HepG2 (cell line): Measurements from ENCODE around the gene ZNF281. TPM values are rescaled to one million over a fixed set of nuclear protein-coding genes. Genes with fewer than 3 reads are reported as not detected.
A peak's percentile ranks its signal among the peaks of the same experiment; 100 is the strongest.

Experiments used
- ATAC-seq: fragments of 200-7000 bp; cut with Tn5 transposase; 3 replicates; pipeline ENCODE4 v1.9.1; 2020; ENCODE audit warnings: mild to moderate bottlenecking, moderate library complexity
- BruUV-seq: library from RNA; stranded (reverse); fragments of 400-500 nt; replicated peaks from 2 replicates; lab custom pipeline; 2021; lab: Mats Ljungman, UMichigan
- CTCF ChIA-PET: fragments of 300-600 bp; formaldehyde crosslinking; extraction: SDS; loops from one replicate; lab custom pipeline; 2021; ENCODE audit warnings: low total read pairs, inconsistent platforms, low intra/inter-chr PET ratio; lab: Yijun Ruan, JAX
- POLR2A ChIA-PET: fragments of 350-600 bp; sonication (Branson Sonifier 250); formaldehyde crosslinking; loops from one replicate; lab custom pipeline; 2020; ENCODE audit warnings: antibody characterized with exemption, inconsistent platforms; lab: Yijun Ruan, JAX
- DNase-seq: peaks from one replicate; pipeline ENCODE4 v3.0.0-alpha.2; 2015; ENCODE audit warnings: low spot score
- FAIRE-seq: peaks from 3 replicates; lab custom pipeline; 2011; peaks lifted over from hg19 to GRCh38; lab: Jason Lieb, UNC
- H2AFZ ChIP-seq: one replicate; pipeline ENCODE4 v1.6.1; 2011; ENCODE audit warnings: low read length, inconsistent platforms
- H3K27ac ChIP-seq: fragments of 300-600 bp; 3 replicates; pipeline ENCODE4 v1.8.0; 2011; ENCODE audit warnings: mixed run types, mild to moderate bottlenecking, mixed read lengths, low read length, inconsistent platforms; ENCODE audit not compliant: insufficient read depth; ENCODE audit errors: extremely low read length
- H3K27me3 ChIP-seq, 2 experiments: fragments of 200-600 bp in 1 of 2; 2 replicates in 1 of 2; 3 replicates in 1 of 2; pipeline versions ENCODE4 v1.6.0 to v1.8.0; 2011; ENCODE audit warnings: low read length in 2 of 2, mild to moderate bottlenecking in 2 of 2, moderate library complexity in 2 of 2, inconsistent platforms in 1 of 2; ENCODE audit not compliant: insufficient read depth in 2 of 2, control insufficient read depth in 1 of 2
- H3K36me3 ChIP-seq, 2 experiments: fragments of 200-600 bp in 1 of 2; replicated peaks in 1 of 2; 2 replicates in 1 of 2; 3 replicates in 1 of 2; pipeline versions ENCODE4 v1.5.1 to v1.8.0; 2011; ENCODE audit warnings: low read length in 2 of 2, inconsistent platforms in 1 of 2; ENCODE audit not compliant: insufficient read depth in 2 of 2, control insufficient read depth in 1 of 2
- H3K4me1 ChIP-seq: 2 replicates; pipeline ENCODE4 v1.5.1; 2012; ENCODE audit warnings: low read length, inconsistent platforms; ENCODE audit not compliant: insufficient read depth
- H3K4me2 ChIP-seq: 2 replicates; pipeline ENCODE4 v1.6.0; 2011; ENCODE audit warnings: low read depth, low read length, inconsistent platforms
- H3K4me3 ChIP-seq, 3 experiments: fragments of 200-600 bp in 1 of 3; sonication (generic), shearing (Covaris generic) in 1 of 3; replicated peaks in 1 of 3; 2 replicates each; pipeline ENCODE4 v1.5.1; 2011 to 2016; ENCODE audit warnings: low read length in 3 of 3, inconsistent platforms in 2 of 3, low read depth in 2 of 3, mild to moderate bottlenecking in 2 of 3, control low read depth in 1 of 3, mixed read lengths in 1 of 3; ENCODE audit not compliant: insufficient read depth in 1 of 3
- H3K79me2 ChIP-seq: one replicate; pipeline ENCODE4 v1.6.1; 2011; ENCODE audit warnings: low read length, inconsistent platforms; ENCODE audit not compliant: insufficient read depth
- H3K9ac ChIP-seq: 2 replicates; pipeline ENCODE4 v1.6.0; 2011; ENCODE audit warnings: mild to moderate bottlenecking, low read depth, low read length, inconsistent platforms; ENCODE audit not compliant: insufficient read depth
- H3K9me3 ChIP-seq: 2 replicates; pipeline ENCODE4 v1.5.1; 2012; ENCODE audit warnings: mild to moderate bottlenecking, low read length
- H4K20me1 ChIP-seq: 2 replicates; pipeline ENCODE4 v1.6.0; 2011; ENCODE audit warnings: inconsistent platforms, mild to moderate bottlenecking, low read length, moderate library complexity; ENCODE audit not compliant: insufficient read depth
- ATF6 ChIP-seq: sonication (generic); formaldehyde crosslinking; conservative IDR thresholded peaks from 2 replicates; pipeline ENCODE4 v1.4.0; 2020; ENCODE audit warnings: missing genetic modification reagents
- NR2C2 ChIP-seq: sonication (generic); formaldehyde crosslinking; IDR thresholded peaks from 2 replicates; pipeline ENCODE4 v1.4.0; 2020; ENCODE audit warnings: missing genetic modification reagents, mild to moderate bottlenecking, moderate library complexity, borderline replicate concordance
- TBP ChIP-seq: sonication (generic); formaldehyde crosslinking; IDR thresholded peaks from 2 replicates; pipeline ENCODE4 v1.5.0; 2020; ENCODE audit warnings: missing genetic modification reagents
- TFAP4 ChIP-seq: sonication (generic); IDR thresholded peaks from 2 replicates; pipeline ENCODE4 v1.6.1; 2016; ENCODE audit warnings: low read depth, borderline replicate concordance
- ZNF770 ChIP-seq: sonication (generic); formaldehyde crosslinking; IDR thresholded peaks from 2 replicates; pipeline ENCODE4 v1.5.0; 2020; ENCODE audit warnings: mild to moderate bottlenecking, missing genetic modification reagents
- WGBS: methylation state at CpG from one replicate; pipeline ENCODE4 v1.1.6; 2017; ENCODE audit warnings: low lambda C conversion rate; 5-methylcytosine and 5-hydroxymethylcytosine counted together
- in situ Hi-C: cut with HindIII; loops from 2 replicates; pipeline ENCODE4 v1.10.0; 2017; ENCODE audit warnings: low pct_unique_long_range_greater_than_20kb; ENCODE audit not compliant: extremely low pct_ligation_motif_present
- intact Hi-C: fragments of 100-400 bp; cut with micrococcal nuclease; formaldehyde crosslinking; loops from one replicate; pipeline ENCODE4 v1.10.0; 2022; ENCODE audit not compliant: unreplicated experiment
- polyA plus RNA-seq, 8 experiments: library from polyadenylated mRNA; depleted of rRNA in 3 of 8; stranded (reverse) in 7 of 8; unstranded in 1 of 8; fragments of >200 nt; fragmentation: Illumina TruSeq in 4 of 8; extraction: Trizol in 4 of 8; gene quantifications; 2 replicates each; pipeline versions ENCODE4 v1.2.1 to v1.2.3, GENCODE V29; 2011 to 2016; ENCODE audit warnings: low read depth in 4 of 8, missing spikeins in 1 of 8, mixed read lengths in 1 of 8; ENCODE audit not compliant: insufficient read depth in 1 of 8
- total RNA-seq, 5 experiments: library from RNA; depleted of rRNA; stranded (reverse); fragments of >200 nt; fragmentation: Illumina TruSeq; extraction: Trizol; gene quantifications; 2 replicates each; pipeline ENCODE4 v1.2.3, GENCODE V29; 2016; ENCODE audit warnings: low read depth in 1 of 5

Gene ZNF281
- total and polyA plus RNA-seq, 2 of the 13 experiments (the other 11 are each of a cell fraction or from before 2014, with no cell fraction given): 7.7 to 20.6 TPM

- Histone ChIP-seq H2AFZ (no peak overlapping the region), H3K27me3 (no peaks in the 10 kb centered on the region), H3K4me3 (no peak overlapping the region), H3K9ac (0 out of 2 replicates have a peak overlapping the region, but pooled peaks have one; percentile 37), H4K20me1 (no peaks in the 10 kb centered on the region), H3K4me1 (peaks cover 75% of the 10 kb centered on the region), H3K79me2 (no peaks in the 10 kb centered on the region), H3K36me3 (no peaks in the 10 kb centered on the region), H3K27ac (no peak overlapping the region), H3K4me2 (0 out of 2 replicates have a peak overlapping the region, but pooled peaks have one; percentile 58), H3K9me3 (no peaks in the 10 kb centered on the region)
- ATAC-seq (no peak), FAIRE-seq (no peak), DNase-seq (no peak)
- BruUV-seq: no TSS peak
- no peak for TF ChIP-seq TBP (CRISPR knock-in tag)
- no peak for TF ChIP-seq NR2C2 (CRISPR knock-in tag)
- TF ChIP-seq TFAP4: no peak
- in situ Hi-C loops: loop anchor here (10.0 kb wide), 1 partner anchor 70 kb away; no protein-coding TSS in a partner anchor
- intact Hi-C loops: no loop called here
- POLR2A ChIA-PET: interaction anchor here (1.1 to 1.5 kb wide), 2 partner anchors 41 to 43 kb away, joined by 3 to 4 read pairs; no protein-coding TSS in a partner anchor
- CTCF ChIA-PET: no interaction called here
- WGBS: 94% methylated on average over 1 of the region's 1 CpG
Observed at GRCh38 chr1:200415227-200415626, 5.4 kb upstream of the ZNF281 start.

DNA sequence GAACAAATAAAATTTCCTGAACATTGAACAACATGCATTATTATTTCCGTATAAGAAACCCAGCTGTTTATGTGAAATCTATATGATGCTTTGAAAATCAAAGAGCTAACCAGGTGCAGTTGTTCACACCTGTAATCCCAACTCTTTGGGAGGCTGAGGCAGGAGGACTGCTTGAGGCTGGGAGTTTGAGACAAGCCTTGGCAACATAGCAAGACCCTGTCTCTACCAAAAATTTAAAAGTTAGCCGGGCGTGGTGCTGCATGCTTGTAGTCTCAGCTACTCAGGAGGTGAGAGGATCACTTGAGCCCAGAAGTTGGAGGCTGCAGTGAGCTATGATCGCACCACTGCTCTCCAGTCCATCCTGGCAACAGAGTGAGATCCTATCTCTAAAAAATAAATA, 4.8 kb upstream of the ZNF281 start:
- no peaks in the 10 kb centered on the region for H3K9me3 ChIP-seq
- H3K27me3 ChIP-seq: no peaks in the 10 kb centered on the region
- intact Hi-C loops: loop anchor here (5.0 kb wide), 1 partner anchor 112 kb away; no protein-coding TSS in a partner anchor
- no TSS peak for BruUV-seq
- ATAC-seq (no peak), FAIRE-seq (no peak), DNase-seq (no peak)
- peaks cover 1% of the 10 kb centered on the region for H3K79me2 ChIP-seq
- H3K9ac ChIP-seq: no peak overlapping the region
- no peak overlapping the region for H3K27ac ChIP-seq
- H3K4me3 ChIP-seq: no peak overlapping the region
- no peak overlapping the region for H3K4me2 ChIP-seq
- ChIA-PET CTCF (no interaction called here), POLR2A (interaction anchor here (1.5 kb wide), 1 partner anchor 41 kb away, joined by 3 read pairs; no protein-coding TSS in a partner anchor)
- in situ Hi-C loops: loop anchor here (10.0 kb wide), 1 partner anchor 70 kb away; no protein-coding TSS in a partner anchor
- H2AFZ ChIP-seq: no peak overlapping the region
- H3K36me3 ChIP-seq: no peaks in the 10 kb centered on the region
- 95% methylated on average over 4 of the region's 4 CpGs for WGBS
- H4K20me1 ChIP-seq: no peaks in the 10 kb centered on the region
- TF ChIP-seq ZNF770 (CRISPR knock-in tag): 0 out of 2 replicates have a peak, but pooled peaks have one; percentile 24
- no peak for TF ChIP-seq ATF6 (CRISPR knock-in tag)
- H3K4me1 ChIP-seq: peaks cover 72% of the 10 kb centered on the region
